HEK293T (cell line): ENCODE data around the gene BTBD9.

Experiments used
- ARNT ChIP-seq: fragments of 450-650 bp; IDR thresholded peaks from 2 replicates; pipeline ENCODE4 v1.6.1; 2017; ENCODE audit warnings: mild to moderate bottlenecking
- BHLHE40 ChIP-seq: fragments of 450-650 bp; IDR thresholded peaks from 2 replicates; pipeline ENCODE4 v1.6.1; 2016; ENCODE audit warnings: mild to moderate bottlenecking, moderate library complexity, borderline replicate concordance
- FOXK2 ChIP-seq: fragments of 450-650 bp; IDR thresholded peaks from 2 replicates; pipeline ENCODE4 v1.6.1; 2016; ENCODE audit warnings: mild to moderate bottlenecking
- FOXM1 ChIP-seq: fragments of 450-650 bp; IDR thresholded peaks from 2 replicates; pipeline ENCODE4 v1.6.1; 2017; ENCODE audit warnings: mild to moderate bottlenecking, borderline replicate concordance
- NFRKB ChIP-seq: fragments of 450-650 bp; IDR thresholded peaks from 2 replicates; pipeline ENCODE4 v1.6.1; 2016; ENCODE audit warnings: mild to moderate bottlenecking, moderate library complexity
- PKNOX1 ChIP-seq: fragments of 450-650 bp; IDR thresholded peaks from 2 replicates; pipeline ENCODE4 v1.6.1; 2016
- SP1 ChIP-seq: fragments of 450-650 bp; IDR thresholded peaks from 2 replicates; pipeline ENCODE4 v1.6.1; 2017
- TARDBP ChIP-seq: fragments of 450-650 bp; IDR thresholded peaks from 2 replicates; pipeline ENCODE4 v1.6.1; 2016
- ZNF384 ChIP-seq: fragments of 450-650 bp; IDR thresholded peaks from 2 replicates; pipeline ENCODE4 v1.6.1; 2016

- TF ChIP-seq PKNOX1 (no peak), SP1 (no peak), ARNT (no peak), FOXK2 (no peak), BHLHE40 (no peak), NFRKB (no peak), TARDBP (no peak), ZNF384 (no peak), FOXM1 (no peak)
These were observed 427.6 kb downstream of the BTBD9 start for GRCh38 chr6:38212116-38212515.
